NT2/D1 (cell line): ENCODE data around the gene DIAPH3.

Source experiments
- SUZ12 ChIP-seq: IDR thresholded peaks from 2 replicates; pipeline ENCODE4 v1.6.1; 2011; ENCODE audit not compliant: insufficient read length, insufficient read depth; ENCODE audit errors: extremely low read depth
- YY1 ChIP-seq: IDR thresholded peaks from 2 replicates; pipeline ENCODE4 v1.6.1; 2011; ENCODE audit not compliant: insufficient read length, insufficient read depth
- ZNF274 ChIP-seq: IDR thresholded peaks from 2 replicates; pipeline ENCODE4 v1.6.1; 2011; ENCODE audit warnings: mild to moderate bottlenecking, low read depth, low read length

GRCh38 chr13:59770451-59770850 lies 393.3 kb downstream of the DIAPH3 start:
- TF ChIP-seq YY1 (no peak), ZNF274 (no peak), SUZ12 (no peak)
